ENCODE measurements around the gene ZNF793. TPM values are rescaled to one million over a fixed set of nuclear protein-coding genes. Genes with fewer than 3 reads are reported as not detected.

Gene ZNF793
- polyA plus RNA-seq (2013, experiment 1 of 2), result 5.5 TPM
- 5.5 TPM for polyA plus RNA-seq (2013, experiment 2 of 2)

- Histone ChIP-seq H2BK15ac (replicated peaks; ENCODE audit: low read depth) (no peak within 1 kb of the TSS), H3K18ac (ENCODE audit: low read length) (peak within 1 kb of the TSS; percentile 77), H4K5ac (ENCODE audit: low read length) (peak within 1 kb of the TSS; percentile 99), H3K79me2 (ENCODE audit: control insufficient read depth, insufficient read depth, low read length) (peaks cover 5% of the 10 kb centered on the region), H3K4ac (ENCODE audit: low read depth, low read length) (peak within 1 kb of the TSS; percentile 81), H2BK5ac (ENCODE audit: low read length) (peak within 1 kb of the TSS; percentile 96), H3K23ac (ENCODE audit: low read length) (peak within 1 kb of the TSS; percentile 51), H3K27me3 (ENCODE audit: insufficient read depth, low read length, poor library complexity) (no peaks in the 10 kb centered on the region), H2BK120ac (ENCODE audit: low read depth, low read length) (no peak within 1 kb of the TSS), H3K27ac (ENCODE audit: low read depth, low read length) (peak within 1 kb of the TSS; percentile 88), H4K8ac (ENCODE audit: low read depth, low read length) (no peak within 1 kb of the TSS), H2AK5ac (ENCODE audit: low read length) (peak within 1 kb of the TSS; percentile 27), H3K36me3 (ENCODE audit: control insufficient read depth, insufficient read depth, low read length) (no peaks in the 10 kb centered on the region), H3K56ac (ENCODE audit: low read length) (peak within 1 kb of the TSS; percentile 90), H3K4me1 (ENCODE audit: control insufficient read depth, low read depth, low read length) (peaks cover 5% of the 10 kb centered on the region), H3K4me2 (ENCODE audit: low read length) (peak within 1 kb of the TSS; percentile 63), H3K79me1 (ENCODE audit: low read length) (peaks cover 9% of the 10 kb centered on the region), H3K9ac (ENCODE audit: low read length) (peak within 1 kb of the TSS; percentile 98), H3K4me3 (ENCODE audit: low read length) (peak within 1 kb of the TSS; percentile 86)
- peak; percentile 96 for DNase-seq
- no CpG with 5 or more reads among the region's 40 CpGs for WGBS (ENCODE audit: extremely low coverage, insufficient coverage, low lambda C conversion rate)
Measured at GRCh38 chr19:37506387-37507166, at the start of gene ZNF793. Gene ZNF793, plus strand, starts transcription at chr19:37506939. Its CDS starts 16,501 bp downstream, at chr19:37523440.

GRCh38 chr19:37466277-37466797 lies 40.4 kb upstream of the ZNF793 start:
- H3K27ac ChIP-seq (ENCODE audit: low read depth, low read length), result no peak overlapping the region

GRCh38 chr19:37466798-37467607 lies 39.7 kb upstream of the ZNF793 start, which contains the start of gene ZNF569:
Gene ZNF569, minus strand, starts transcription at chr19:37467444. Its CDS starts 22,523 bp downstream, at chr19:37444921.
- no peaks in the 10 kb centered on the region for H3K27me3 ChIP-seq (ENCODE audit: insufficient read depth, low read length, poor library complexity)
- H3K4ac ChIP-seq (ENCODE audit: low read depth, low read length), result no peak within 1 kb of the TSS
- H3K4me3 ChIP-seq (ENCODE audit: low read length), result peak within 1 kb of the TSS; percentile 76
- H3K79me2 ChIP-seq (ENCODE audit: control insufficient read depth, insufficient read depth, low read length), result no peaks in the 10 kb centered on the region
- H3K79me1 ChIP-seq (ENCODE audit: low read length), result no peaks in the 10 kb centered on the region
- no peak within 1 kb of the TSS for H3K23ac ChIP-seq (ENCODE audit: low read length)
- H3K27ac ChIP-seq (ENCODE audit: low read depth, low read length), result peak within 1 kb of the TSS; percentile 72
- H2BK5ac ChIP-seq (ENCODE audit: low read length), result peak within 1 kb of the TSS; percentile 79
- no peak within 1 kb of the TSS for H4K8ac ChIP-seq (ENCODE audit: low read depth, low read length)
- H2AK5ac ChIP-seq (ENCODE audit: low read length), result no peak within 1 kb of the TSS
- peak within 1 kb of the TSS; percentile 70 for H3K4me2 ChIP-seq (ENCODE audit: low read length)
- H3K18ac ChIP-seq (ENCODE audit: low read length), result no peak within 1 kb of the TSS
- peak; percentile 98 for DNase-seq
- peaks cover 2% of the 10 kb centered on the region for H3K36me3 ChIP-seq (ENCODE audit: control insufficient read depth, insufficient read depth, low read length)
- H3K9ac ChIP-seq (ENCODE audit: low read length), result peak within 1 kb of the TSS; percentile 78
- no peaks in the 10 kb centered on the region for H3K4me1 ChIP-seq (ENCODE audit: control insufficient read depth, low read depth, low read length)
- no peak within 1 kb of the TSS for H2BK15ac ChIP-seq (replicated peaks; ENCODE audit: low read depth)
- no CpG with 5 or more reads among the region's 62 CpGs for WGBS (ENCODE audit: extremely low coverage, insufficient coverage, low lambda C conversion rate)
- peak within 1 kb of the TSS; percentile 93 for H3K56ac ChIP-seq (ENCODE audit: low read length)
- H4K5ac ChIP-seq (ENCODE audit: low read length), result no peak within 1 kb of the TSS
- H2BK120ac ChIP-seq (ENCODE audit: low read depth, low read length), result no peak within 1 kb of the TSS

More at GRCh38 chr19:37466277-37466797, 40.4 kb upstream of the ZNF793 start:
- peak; percentile 25 for DNase-seq
- H3K79me1 ChIP-seq (ENCODE audit: low read length), result no peaks in the 10 kb centered on the region
- H4K8ac ChIP-seq (ENCODE audit: low read depth, low read length), result no peak overlapping the region
- H3K27me3 ChIP-seq (ENCODE audit: insufficient read depth, low read length, poor library complexity), result no peaks in the 10 kb centered on the region
- no peak overlapping the region for H4K5ac ChIP-seq (ENCODE audit: low read length)
- H3K79me2 ChIP-seq (ENCODE audit: control insufficient read depth, insufficient read depth, low read length), result no peaks in the 10 kb centered on the region
- no peak overlapping the region for H2BK120ac ChIP-seq (ENCODE audit: low read depth, low read length)
- 100% methylated on average over 1 of the region's 25 CpGs for WGBS (ENCODE audit: extremely low coverage, insufficient coverage, low lambda C conversion rate)
- H2AK5ac ChIP-seq (ENCODE audit: low read length), result no peak overlapping the region
- peak overlapping the region; percentile 52 for H3K4me2 ChIP-seq (ENCODE audit: low read length)
- H3K18ac ChIP-seq (ENCODE audit: low read length), result no peak overlapping the region
- H3K9ac ChIP-seq (ENCODE audit: low read length), result peak overlapping the region; percentile 78
- peak overlapping the region; percentile 76 for H3K4me3 ChIP-seq (ENCODE audit: low read length)
- H3K56ac ChIP-seq (ENCODE audit: low read length), result peak overlapping the region; percentile 93
- H3K4me1 ChIP-seq (ENCODE audit: control insufficient read depth, low read depth, low read length), result no peaks in the 10 kb centered on the region
- no peak overlapping the region for H2BK15ac ChIP-seq (replicated peaks; ENCODE audit: low read depth)
- no peak overlapping the region for H2BK5ac ChIP-seq (ENCODE audit: low read length)
- no peak overlapping the region for H3K23ac ChIP-seq (ENCODE audit: low read length)
- no peak overlapping the region for H3K4ac ChIP-seq (ENCODE audit: low read depth, low read length)
- no peaks in the 10 kb centered on the region for H3K36me3 ChIP-seq (ENCODE audit: control insufficient read depth, insufficient read depth, low read length)

- no peaks in the 10 kb centered on the region for H3K79me1 ChIP-seq (ENCODE audit: low read length)
- H4K8ac ChIP-seq (ENCODE audit: low read depth, low read length), result no peak overlapping the region
Measured at GRCh38 chr19:37467608-37468090, 39.1 kb upstream of the ZNF793 start.

GRCh38 chr19:37468961-37469777 lies 37.6 kb upstream of the ZNF793 start, which contains the start of gene ZNF570:
Gene ZNF570, plus strand, starts transcription at chr19:37469356. Its CDS starts 999 bp downstream, at chr19:37470355.
- WGBS (ENCODE audit: extremely low coverage, insufficient coverage, low lambda C conversion rate), result no CpG with 5 or more reads among the region's 63 CpGs
- Histone ChIP-seq H2BK120ac (ENCODE audit: low read depth, low read length) (no peak within 1 kb of the TSS), H3K56ac (ENCODE audit: low read length) (peak within 1 kb of the TSS; percentile 95), H3K9ac (ENCODE audit: low read length) (peak within 1 kb of the TSS; percentile 87), H3K79me1 (ENCODE audit: low read length) (no peaks in the 10 kb centered on the region), H3K4me3 (ENCODE audit: low read length) (peak within 1 kb of the TSS; percentile 93), H4K5ac (ENCODE audit: low read length) (no peak within 1 kb of the TSS), H3K4ac (ENCODE audit: low read depth, low read length) (no peak within 1 kb of the TSS), H2BK5ac (ENCODE audit: low read length) (no peak within 1 kb of the TSS), H3K27ac (ENCODE audit: low read depth, low read length) (peak within 1 kb of the TSS; percentile 25), H3K23ac (ENCODE audit: low read length) (no peak within 1 kb of the TSS), H2BK15ac (replicated peaks; ENCODE audit: low read depth) (no peak within 1 kb of the TSS), H3K36me3 (ENCODE audit: control insufficient read depth, insufficient read depth, low read length) (peaks cover 2% of the 10 kb centered on the region), H3K4me2 (ENCODE audit: low read length) (peak within 1 kb of the TSS; percentile 74), H3K18ac (ENCODE audit: low read length) (no peak within 1 kb of the TSS), H4K8ac (ENCODE audit: low read depth, low read length) (no peak within 1 kb of the TSS), H2AK5ac (ENCODE audit: low read length) (no peak within 1 kb of the TSS), H3K27me3 (ENCODE audit: insufficient read depth, low read length, poor library complexity) (no peaks in the 10 kb centered on the region), H3K4me1 (ENCODE audit: control insufficient read depth, low read depth, low read length) (no peaks in the 10 kb centered on the region), H3K79me2 (ENCODE audit: control insufficient read depth, insufficient read depth, low read length) (no peaks in the 10 kb centered on the region)
- peak; percentile 94 for DNase-seq

More at GRCh38 chr19:37467608-37468090, 39.1 kb upstream of the ZNF793 start:
- no peak overlapping the region for H2BK120ac ChIP-seq (ENCODE audit: low read depth, low read length)
- no peaks in the 10 kb centered on the region for H3K79me2 ChIP-seq (ENCODE audit: control insufficient read depth, insufficient read depth, low read length)
- H3K56ac ChIP-seq (ENCODE audit: low read length), result peak overlapping the region; percentile 85
- H3K23ac ChIP-seq (ENCODE audit: low read length), result no peak overlapping the region
- peak overlapping the region; percentile 70 for H3K4me2 ChIP-seq (ENCODE audit: low read length)
- H3K4me1 ChIP-seq (ENCODE audit: control insufficient read depth, low read depth, low read length), result no peaks in the 10 kb centered on the region
- no peak overlapping the region for H2BK15ac ChIP-seq (replicated peaks; ENCODE audit: low read depth)
- H3K36me3 ChIP-seq (ENCODE audit: control insufficient read depth, insufficient read depth, low read length), result peaks cover 2% of the 10 kb centered on the region
- no peaks in the 10 kb centered on the region for H3K27me3 ChIP-seq (ENCODE audit: insufficient read depth, low read length, poor library complexity)
- H2AK5ac ChIP-seq (ENCODE audit: low read length), result no peak overlapping the region
- peak overlapping the region; percentile 23 for H3K4me3 ChIP-seq (ENCODE audit: low read length)
- H3K18ac ChIP-seq (ENCODE audit: low read length), result no peak overlapping the region
- DNase-seq, result no peak
- no peak overlapping the region for H2BK5ac ChIP-seq (ENCODE audit: low read length)
- no peak overlapping the region for H3K27ac ChIP-seq (ENCODE audit: low read depth, low read length)
- no peak overlapping the region for H3K4ac ChIP-seq (ENCODE audit: low read depth, low read length)
- peak overlapping the region; percentile 64 for H3K9ac ChIP-seq (ENCODE audit: low read length)
- no peak overlapping the region for H4K5ac ChIP-seq (ENCODE audit: low read length)
- WGBS (ENCODE audit: extremely low coverage, insufficient coverage, low lambda C conversion rate), result no CpG with 5 or more reads among the region's 18 CpGs

Data from mesendoderm (in vitro differentiated cells).